Epidermal melanocyte (primary cell): ENCODE results near the gene CD1D.
"Not testable (repeated sequence)": the region's sequence is repeated elsewhere in the genome, so short reads cannot be mapped to it uniquely, and the experiment has no call there.

Source experiments
- DNase-seq: peaks from one replicate; pipeline ENCODE4 v3.0.0; 2011; ENCODE audit warnings: low spot score; ENCODE audit not compliant: insufficient read length

The CD1D gene

GRCh38 chr1:158180741-158181576 is at the start of gene CD1D:
TSS of gene CD1D (plus strand) at chr1:158180895. CDS start at chr1:158181102, 207 bp downstream.
- no peak for DNase-seq

GRCh38 chr1:158131217-158131616 is 49.5 kb upstream of the CD1D start:
- DNase-seq = no peak

GRCh38 chr1:158140764-158141192 is 39.9 kb upstream of the CD1D start:
- no peak for DNase-seq

- DNase-seq = peak; percentile 71
These were observed 35.4 kb upstream of the CD1D start for GRCh38 chr1:158145173-158145719.

GRCh38 chr1:158146165-158146564 is 34.5 kb upstream of the CD1D start:
- DNase-seq = no peak

DNA sequence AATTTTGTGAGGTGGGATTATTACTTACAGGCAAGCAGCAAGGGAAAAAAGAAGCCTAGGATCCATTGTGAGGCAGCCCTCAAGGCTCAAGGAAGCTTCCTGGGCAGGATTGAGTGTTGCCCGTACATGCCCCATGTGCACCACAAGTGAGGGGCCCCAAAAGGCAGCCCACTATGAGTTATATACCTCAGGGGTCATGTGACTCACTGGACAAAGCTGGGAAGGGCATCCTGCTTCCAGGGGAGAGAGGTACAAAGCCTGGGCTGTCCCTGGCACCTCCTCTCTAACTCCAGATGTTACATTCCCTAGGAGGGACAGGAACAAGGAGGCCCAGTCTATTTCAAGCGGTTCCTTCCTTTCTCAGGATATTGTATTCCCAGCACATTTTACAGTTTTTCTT is 34.0 kb upstream of the CD1D start:
- DNase-seq = no peak

GRCh38 chr1:158147401-158147800 is 33.3 kb upstream of the CD1D start:
- no peak for DNase-seq

GRCh38 chr1:158147869-158148268 is 32.8 kb upstream of the CD1D start:
- no peak for DNase-seq

GRCh38 chr1:158148468-158148867 is 32.2 kb upstream of the CD1D start:
- DNase-seq = no peak

- DNase-seq = no peak
These were observed 31.5 kb upstream of the CD1D start for GRCh38 chr1:158149175-158149574.

GRCh38 chr1:158149577-158150269 is 31.0 kb upstream of the CD1D start:
- peak; percentile 95 for DNase-seq

GRCh38 chr1:158150523-158150922 is 30.2 kb upstream of the CD1D start:
- DNase-seq = no peak

- no peak for DNase-seq
These were observed 27.5 kb upstream of the CD1D start for GRCh38 chr1:158153179-158153578.

DNA sequence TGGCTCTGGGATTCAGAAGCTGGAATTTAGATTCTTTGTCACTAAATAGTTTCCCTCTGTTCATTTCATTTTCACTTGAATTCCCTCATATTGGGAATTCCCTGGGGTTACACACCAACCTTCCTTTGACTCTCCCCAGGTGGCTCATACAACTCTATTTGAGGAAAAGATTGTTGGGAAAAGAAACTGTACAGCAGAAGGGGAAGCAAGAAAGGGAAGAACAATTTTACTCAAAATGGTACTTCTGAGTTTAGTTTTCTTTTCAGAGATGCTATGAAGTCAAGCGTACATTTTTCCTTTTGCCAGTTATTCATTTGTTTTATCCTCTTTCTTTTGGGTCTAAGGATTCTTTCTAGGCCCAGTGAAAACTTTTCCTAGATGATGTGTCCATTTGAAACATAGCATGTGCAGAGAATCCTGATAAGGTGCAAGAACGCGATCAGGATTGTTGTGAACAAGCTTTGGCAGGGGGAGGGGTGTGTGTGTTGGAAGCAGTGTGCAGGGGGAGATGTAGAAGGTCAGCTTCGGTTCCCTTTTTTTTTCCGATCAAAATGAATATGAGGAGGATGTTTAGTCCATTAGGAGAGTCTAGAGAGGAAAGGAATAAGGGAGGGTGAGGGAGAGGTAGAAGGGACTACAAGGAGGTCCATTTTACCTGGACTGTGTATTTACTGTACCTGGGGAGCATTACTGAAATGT is 26.8 kb upstream of the CD1D start:
- no peak for DNase-seq

- no peak for DNase-seq
These were observed 26.2 kb upstream of the CD1D start for GRCh38 chr1:158154501-158154900.

- no peak for DNase-seq
These were observed 25.0 kb upstream of the CD1D start for GRCh38 chr1:158155673-158156072.

DNA sequence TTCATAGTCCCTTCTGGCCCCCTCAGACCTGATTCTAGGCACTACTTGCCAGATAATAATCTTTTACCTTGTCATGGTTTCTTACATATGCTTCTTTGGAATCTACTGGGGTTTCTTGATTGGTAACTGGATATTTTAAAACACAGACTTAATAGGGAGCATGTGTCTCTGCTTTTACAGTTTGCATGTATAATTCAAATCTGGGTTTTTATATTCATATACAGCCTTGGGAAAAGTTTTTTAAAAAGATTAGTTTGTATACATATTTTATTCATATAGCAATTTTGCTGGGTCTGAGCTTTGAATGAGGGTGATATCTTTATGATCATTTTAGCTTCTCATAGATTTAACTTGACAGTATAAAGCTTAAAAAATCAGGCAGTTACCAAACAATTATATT is 21.1 kb upstream of the CD1D start:
- no peak for DNase-seq

GRCh38 chr1:158161446-158161845 is 19.2 kb upstream of the CD1D start:
- no peak for DNase-seq

- no peak for DNase-seq
These were observed 17.4 kb upstream of the CD1D start for GRCh38 chr1:158163000-158163947.

DNA sequence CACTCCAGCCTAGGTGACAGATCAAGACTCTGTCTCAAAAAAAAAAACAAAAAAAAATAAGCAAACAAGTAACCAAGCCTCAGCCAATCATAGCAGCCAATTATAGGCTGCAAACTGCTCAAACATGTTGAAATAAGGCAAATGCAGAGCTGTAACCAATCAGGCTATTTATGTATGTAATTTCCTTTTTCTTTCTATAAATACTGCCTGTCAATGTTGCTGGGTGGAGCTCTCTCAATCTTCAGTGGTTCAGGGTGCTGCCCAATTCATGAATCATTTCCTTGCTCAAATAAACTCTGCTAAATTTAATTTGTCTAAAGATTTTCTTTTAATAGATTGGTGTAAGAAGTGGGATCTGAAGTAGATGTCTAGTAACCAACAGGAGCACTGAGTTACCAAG is 11.6 kb upstream of the CD1D start:
- DNase-seq = no peak

DNA sequence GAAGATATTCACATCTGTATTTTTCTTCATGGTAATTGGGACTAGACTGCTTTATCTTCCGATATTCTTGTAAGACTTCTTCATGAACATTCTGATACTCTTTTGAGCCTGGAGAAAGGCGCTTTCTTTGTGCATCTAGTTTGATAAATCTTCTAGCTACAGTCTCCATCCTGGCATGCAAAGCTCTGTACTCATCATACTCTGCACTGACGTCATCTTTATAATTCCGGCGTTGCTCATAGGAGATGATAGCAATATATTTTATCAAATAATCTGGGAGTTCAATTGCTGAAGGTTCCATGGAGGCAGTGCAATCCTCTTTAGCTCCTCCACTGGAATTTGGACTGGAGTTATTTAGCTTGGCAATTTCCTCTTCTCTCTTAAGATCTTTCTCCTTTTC is 4.8 kb upstream of the CD1D start:
- DNase-seq = not testable (repeated sequence)
